Caco-2 (cell line): ENCODE results near the gene LAMB4. TPM values are rescaled to one million over a fixed set of nuclear protein-coding genes. Genes with fewer than 3 reads are reported as not detected.

Source experiments
- BruUV-seq: library from RNA; stranded (reverse); fragments of 400-500 nt; replicated peaks from 2 replicates; lab custom pipeline; 2021; lab: Mats Ljungman, UMichigan
- CTCF ChIA-PET: fragments of 300-600 bp; sonication (Branson Sonifier 250); formaldehyde crosslinking; loops from one replicate; lab custom pipeline; 2022; ENCODE audit warnings: antibody characterized with exemption; lab: Charles Lee
- POLR2A ChIA-PET: fragments of 300-600 bp; sonication (Branson Sonifier 250); formaldehyde crosslinking; loops from one replicate; lab custom pipeline; 2022; ENCODE audit warnings: antibody characterized with exemption; lab: Charles Lee
- DNase-seq, 2 experiments: peaks; one replicate each; pipeline versions ENCODE4 v3.0.0 to v3.0.0-alpha.2; 2020 to 2022
- H3K27me3 ChIP-seq: replicated peaks from 2 replicates; pipeline ENCODE4 v1.6.0; 2011; ENCODE audit warnings: low read length; ENCODE audit not compliant: control insufficient read depth, insufficient read depth
- H3K36me3 ChIP-seq: 2 replicates; pipeline ENCODE4 v1.5.1; 2011; ENCODE audit warnings: low read length; ENCODE audit not compliant: control insufficient read depth, insufficient read depth
- H3K4me1 ChIP-seq: fragments of 250-450 bp; sonication (Bioruptor Pico); 2 replicates; pipeline ENCODE4 v1.5.1; 2020; ENCODE audit warnings: mild to moderate bottlenecking
- H3K4me3 ChIP-seq: 2 replicates; pipeline ENCODE4 v1.5.1; 2011; ENCODE audit warnings: low read depth, mild to moderate bottlenecking, control low read depth, low read length
- H3K9me3 ChIP-seq: fragments of 250-450 bp; sonication (Bioruptor Pico); 2 replicates; pipeline ENCODE4 v1.5.1; 2020; ENCODE audit warnings: mild to moderate bottlenecking, moderate library complexity
- H3K27ac Mint-ChIP-seq: one replicate; pipeline ENCODE4 v1.8.0; 2022; ENCODE audit warnings: mixed read lengths; ENCODE audit not compliant: unreplicated experiment
- H3K27me3 Mint-ChIP-seq: one replicate; pipeline ENCODE4 v1.8.0; 2022; ENCODE audit warnings: mixed read lengths; ENCODE audit not compliant: insufficient read depth, unreplicated experiment
- H3K36me3 Mint-ChIP-seq: one replicate; pipeline ENCODE4 v1.8.0; 2022; ENCODE audit warnings: mild to moderate bottlenecking, mixed read lengths; ENCODE audit not compliant: insufficient read depth, unreplicated experiment
- H3K4me1 Mint-ChIP-seq: one replicate; pipeline ENCODE4 v1.8.0; 2022; ENCODE audit warnings: low read depth, mixed read lengths; ENCODE audit not compliant: unreplicated experiment
- H3K4me3 Mint-ChIP-seq: one replicate; pipeline ENCODE4 v1.8.0; 2022; ENCODE audit warnings: mild to moderate bottlenecking, moderate library complexity, mixed read lengths; ENCODE audit not compliant: unreplicated experiment
- H3K9me3 Mint-ChIP-seq: one replicate; pipeline ENCODE4 v1.8.0; 2022; ENCODE audit warnings: mixed read lengths; ENCODE audit not compliant: unreplicated experiment
- CTCF ChIP-seq, 2 experiments: fragments of 200-600 bp in 1 of 2; IDR thresholded peaks; 1 replicate in 1 of 2; 2 replicates in 1 of 2; pipeline versions ENCODE4 v1.5.1 to v1.8.0; 2011 to 2022; ENCODE audit warnings: antibody characterized with exemption in 1 of 2, control low read depth in 1 of 2, inconsistent platforms in 1 of 2, low read depth in 1 of 2, low read length in 1 of 2, mild to moderate bottlenecking in 1 of 2, moderate library complexity in 1 of 2; ENCODE audit not compliant: insufficient read depth in 1 of 2, severe bottlenecking in 1 of 2, unreplicated experiment in 1 of 2
- intact Hi-C: fragments of 100-400 bp; cut with micrococcal nuclease; formaldehyde crosslinking; loops from one replicate; pipeline ENCODE4 v1.10.0; 2022; ENCODE audit not compliant: unreplicated experiment
- total RNA-seq: library from RNA; stranded (reverse); gene quantifications from 2 replicates; pipeline ENCODE4 v1.2.3, GENCODE V29; 2022

LAMB4 gene
- total RNA-seq, 1 experiment from 2014 or later = 0.52 TPM

- intact Hi-C loops = no loop called here
- Mint-ChIP-seq H3K4me3 (no peak overlapping the region), H3K27me3 (no peaks in the 10 kb centered on the region), H3K4me1 (peaks cover 14% of the 10 kb centered on the region), H3K27ac (no peak overlapping the region), H3K9me3 (no peaks in the 10 kb centered on the region), H3K36me3 (peaks cover 99% of the 10 kb centered on the region)
- H3K4me3 ChIP-seq = no peak overlapping the region
- ChIA-PET CTCF (no interaction called here), POLR2A (no interaction called here)
- H3K27me3 ChIP-seq = no peaks in the 10 kb centered on the region
- BruUV-seq = no TSS peak
- no peaks in the 10 kb centered on the region for H3K9me3 ChIP-seq
- H3K4me1 ChIP-seq = peaks cover 26% of the 10 kb centered on the region
- TF ChIP-seq CTCF (IDR thresholded peaks at IDR 0.05; ENCODE audit: insufficient read depth in 1 of 2, low read depth in 1 of 2, low read length in 1 of 2, severe bottlenecking in 1 of 2, unreplicated experiment in 1 of 2) = no peak
- no peak for DNase-seq
- H3K36me3 ChIP-seq = peaks cover 7% of the 10 kb centered on the region; the same call in 1 of the 2 replicates
Observed at GRCh38 chr7:107981466-107981865, 148.7 kb downstream of the LAMB4 start.

- Mint-ChIP-seq H3K27me3 (no peaks in the 10 kb centered on the region), H3K9me3 (no peaks in the 10 kb centered on the region), H3K4me3 (no peak overlapping the region), H3K27ac (no peak overlapping the region), H3K36me3 (peaks cover 99% of the 10 kb centered on the region), H3K4me1 (peaks cover 14% of the 10 kb centered on the region)
- no peaks in the 10 kb centered on the region for H3K27me3 ChIP-seq
- H3K4me1 ChIP-seq = peaks cover 26% of the 10 kb centered on the region
- no TSS peak for BruUV-seq
- ChIA-PET CTCF (interaction anchor here (0.7 kb wide), 1 partner anchor 129 kb away, joined by 7 read pairs; no protein-coding TSS in a partner anchor), POLR2A (interaction anchor here (0.6 kb wide), 1 partner anchor 116 kb away, joined by 7 read pairs; no protein-coding TSS in a partner anchor)
- peaks cover 7% of the 10 kb centered on the region for H3K36me3 ChIP-seq
- no peak for TF ChIP-seq CTCF (IDR thresholded peaks at IDR 0.05; ENCODE audit: insufficient read depth in 1 of 2, low read depth in 1 of 2, low read length in 1 of 2, severe bottlenecking in 1 of 2, unreplicated experiment in 1 of 2)
- no peak for DNase-seq
- H3K4me3 ChIP-seq = no peak overlapping the region
- intact Hi-C loops = no loop called here
- H3K9me3 ChIP-seq = no peaks in the 10 kb centered on the region
Observed at GRCh38 chr7:107980671-107981190, 149.4 kb downstream of the LAMB4 start.

- Mint-ChIP-seq H3K4me1 (peaks cover 14% of the 10 kb centered on the region), H3K4me3 (no peak overlapping the region), H3K27me3 (no peaks in the 10 kb centered on the region), H3K9me3 (no peaks in the 10 kb centered on the region), H3K36me3 (peaks cover 99% of the 10 kb centered on the region), H3K27ac (no peak overlapping the region)
- Histone ChIP-seq H3K9me3 (no peaks in the 10 kb centered on the region), H3K36me3 (peaks cover 7% of the 10 kb centered on the region), H3K4me3 (no peak overlapping the region), H3K4me1 (peaks cover 26% of the 10 kb centered on the region), H3K27me3 (no peaks in the 10 kb centered on the region)
- DNase-seq = no peak
- ChIA-PET POLR2A (interaction anchor here (0.6 kb wide), 1 partner anchor 116 kb away, joined by 7 read pairs; no protein-coding TSS in a partner anchor), CTCF (interaction anchor here (0.7 kb wide), 1 partner anchor 130 kb away, joined by 7 read pairs; no protein-coding TSS in a partner anchor)
- no TSS peak for BruUV-seq
- intact Hi-C loops = no loop called here
- no peak for TF ChIP-seq CTCF (IDR thresholded peaks at IDR 0.05; ENCODE audit: insufficient read depth in 1 of 2, low read depth in 1 of 2, low read length in 1 of 2, severe bottlenecking in 1 of 2, unreplicated experiment in 1 of 2)
Observed at GRCh38 chr7:107980171-107980570, 150.0 kb downstream of the LAMB4 start.
